SK-N-SH (cell line): ENCODE results near the gene PRRT1. TPM values are rescaled to one million over a fixed set of nuclear protein-coding genes. Genes with fewer than 3 reads are reported as not detected.

ENCODE experiments used
- CTCF ChIA-PET: fragments of 300-600, 350-600 bp; formaldehyde crosslinking; extraction: SDS; loops from one replicate; lab custom pipeline; 2021; lab: Yijun Ruan, JAX
- POLR2A ChIA-PET: fragments of 350-600 bp; sonication (Branson Sonifier 250); formaldehyde crosslinking; extraction: SDS; loops from one replicate; lab custom pipeline; 2020; ENCODE audit warnings: antibody characterized with exemption, inconsistent platforms; lab: Yijun Ruan, JAX
- DNase-seq: peaks from one replicate; pipeline ENCODE4 v3.0.0; 2012
- H2AFZ ChIP-seq: fragments of 200-600 bp; sonication (generic); 2 replicates; pipeline ENCODE4 v1.8.1; 2016; ENCODE audit warnings: antibody characterized with exemption, mild to moderate bottlenecking, low read depth
- H3F3A ChIP-seq: fragments of 200-600 bp; sonication (generic); replicated peaks from 2 replicates; pipeline ENCODE3; 2016; ENCODE audit warnings: antibody characterized with exemption, mild to moderate bottlenecking; ENCODE audit not compliant: insufficient read depth
- H3K27ac ChIP-seq, 2 experiments: fragments of 200-500 bp in 1 of 2; fragments of 200-600 bp in 1 of 2; sonication (Bioruptor generic) in 1 of 2; sonication (generic), shearing (Covaris generic) in 1 of 2; 2 replicates each; pipeline versions ENCODE4 v1.5.1 to v1.6.1; 2014 to 2016; ENCODE audit warnings: low read depth in 2 of 2, inconsistent platforms in 1 of 2, low read length in 1 of 2, mild to moderate bottlenecking in 1 of 2, mixed read lengths in 1 of 2
- H3K27me3 ChIP-seq: fragments of 200-600 bp; sonication (generic), shearing (Covaris generic); 2 replicates; pipeline ENCODE4 v1.6.1; 2016; ENCODE audit warnings: mixed run types; ENCODE audit not compliant: insufficient read depth
- H3K36me3 ChIP-seq, 2 experiments: fragments of 200-500 bp in 1 of 2; fragments of 200-600 bp in 1 of 2; sonication (Bioruptor generic) in 1 of 2; sonication (generic) in 1 of 2; replicated peaks in 1 of 2; 2 replicates each; pipeline versions ENCODE3 to v1.5.1; 2014 to 2016; ENCODE audit warnings: low read length in 1 of 2, mild to moderate bottlenecking in 1 of 2; ENCODE audit not compliant: insufficient read depth in 2 of 2, control insufficient read depth in 1 of 2
- H3K4me1 ChIP-seq, 2 experiments: fragments of 200-500 bp in 1 of 2; fragments of 200-600 bp in 1 of 2; sonication (Bioruptor generic) in 1 of 2; sonication (generic), shearing (Covaris generic) in 1 of 2; 2 replicates each; pipeline versions ENCODE4 v1.5.1 to v1.6.1; 2014 to 2016; ENCODE audit warnings: low read depth in 1 of 2, low read length in 1 of 2, mixed run types in 1 of 2; ENCODE audit not compliant: insufficient read depth in 2 of 2, control insufficient read depth in 1 of 2
- H3K4me2 ChIP-seq: fragments of 200-600 bp; sonication (generic), shearing (Covaris generic); 2 replicates; pipeline ENCODE4 v1.6.1; 2017; ENCODE audit warnings: mixed run types
- H3K4me3 ChIP-seq, 2 experiments: fragments of 200-500 bp in 1 of 2; fragments of 200-600 bp in 1 of 2; sonication (Bioruptor generic) in 1 of 2; sonication (generic), shearing (Covaris generic) in 1 of 2; 2 replicates each; pipeline versions ENCODE4 v1.5.1 to v1.8.1; 2014 to 2016; ENCODE audit warnings: low read depth in 2 of 2, inconsistent platforms in 1 of 2, low read length in 1 of 2, mild to moderate bottlenecking in 1 of 2, mixed read lengths in 1 of 2, moderate library complexity in 1 of 2
- H3K79me2 ChIP-seq: fragments of 200-600 bp; sonication (generic); 2 replicates; pipeline ENCODE4 v1.8.1; 2017; ENCODE audit warnings: mild to moderate bottlenecking; ENCODE audit not compliant: insufficient read depth
- H3K9ac ChIP-seq: fragments of 200-600 bp; sonication (generic); 2 replicates; pipeline ENCODE4 v1.6.1; 2017; ENCODE audit warnings: mixed run types
- H3K9me2 ChIP-seq: fragments of 200-600 bp; sonication (generic); 2 replicates; pipeline ENCODE4 v1.6.1; 2017; ENCODE audit warnings: mixed run types
- H3K9me3 ChIP-seq: fragments of 200-600 bp; sonication (generic); 2 replicates; pipeline ENCODE4 v1.6.1; 2017; ENCODE audit warnings: mixed run types, mild to moderate bottlenecking, moderate library complexity
- H4K20me1 ChIP-seq: fragments of 200-600 bp; sonication (generic); 2 replicates; pipeline ENCODE4 v1.6.1; 2017; ENCODE audit warnings: mild to moderate bottlenecking, mixed run types; ENCODE audit not compliant: insufficient read depth
- CHD2 ChIP-seq: fragments of 150-350 bp; IDR thresholded peaks from 2 replicates; pipeline ENCODE4 v1.6.1; 2018; ENCODE audit warnings: low read length; ENCODE audit not compliant: partially characterized antibody
- CTCF ChIP-seq: fragments of 200-600 bp; sonication (generic); IDR thresholded peaks from 2 replicates; pipeline ENCODE4 v1.6.1; 2017; ENCODE audit warnings: antibody characterized with exemption, mild to moderate bottlenecking, moderate library complexity
- ELF1 ChIP-seq: IDR thresholded peaks from 2 replicates; pipeline ENCODE4 v1.4.0; 2012
- EP300 ChIP-seq, 2 experiments: IDR thresholded peaks; 2 replicates each; pipeline versions ENCODE4 v1.4.0 to v1.6.1; 2012; ENCODE audit warnings: borderline replicate concordance in 1 of 2, low read depth in 1 of 2, low read length in 1 of 2
- EZH2phosphoT487 ChIP-seq: fragments of 200-600 bp; sonication (generic); IDR thresholded peaks from 2 replicates; pipeline ENCODE4 v1.6.1; 2017; ENCODE audit warnings: low read depth, mixed run types, mild to moderate bottlenecking, antibody characterized with exemption, moderate library complexity, borderline replicate concordance
- FOSL2 ChIP-seq: IDR thresholded peaks from 2 replicates; pipeline ENCODE4 v1.4.0; 2012; ENCODE audit warnings: low read depth, mild to moderate bottlenecking, moderate library complexity, borderline replicate concordance
- FOXJ3 ChIP-seq: sonication (generic); formaldehyde crosslinking; IDR thresholded peaks from 2 replicates; pipeline ENCODE4 v1.5.1; 2020; ENCODE audit warnings: mild to moderate bottlenecking, missing genetic modification reagents
- FOXM1 ChIP-seq: IDR thresholded peaks from 2 replicates; pipeline ENCODE4 v1.4.0; 2012; ENCODE audit warnings: low read depth, mild to moderate bottlenecking
- GABPA ChIP-seq: IDR thresholded peaks from 2 replicates; pipeline ENCODE4 v1.4.0; 2012; ENCODE audit warnings: low read depth, mild to moderate bottlenecking
- GATA2 ChIP-seq: sonication (generic); formaldehyde crosslinking; IDR thresholded peaks from 2 replicates; pipeline ENCODE4 v1.5.0; 2020; ENCODE audit warnings: mild to moderate bottlenecking, missing genetic modification reagents
- IRF3 ChIP-seq: fragments of 150-350 bp; IDR thresholded peaks from 2 replicates; pipeline ENCODE4 v1.6.1; 2016; ENCODE audit warnings: mild to moderate bottlenecking, low read depth, low read length
- JUND ChIP-seq: IDR thresholded peaks from 2 replicates; pipeline ENCODE4 v1.4.0; 2012
- MAX ChIP-seq: IDR thresholded peaks from 2 replicates; pipeline ENCODE4 v1.4.0; 2012; ENCODE audit warnings: low read depth
- MEF2A ChIP-seq: IDR thresholded peaks from 2 replicates; pipeline ENCODE4 v1.4.0; 2012; ENCODE audit warnings: low read depth, borderline replicate concordance
- MXI1 ChIP-seq: IDR thresholded peaks from 2 replicates; pipeline ENCODE4 v1.6.1; 2012; ENCODE audit warnings: mild to moderate bottlenecking, low read depth, low read length, improper control_type of control experiment
- POLR2AphosphoS5 ChIP-seq: IDR thresholded peaks from 2 replicates; pipeline ENCODE4 v1.6.1; 2012; ENCODE audit warnings: low read depth, low read length
- RAD21 ChIP-seq: IDR thresholded peaks from 2 replicates; pipeline ENCODE4 v1.6.1; 2012; ENCODE audit warnings: mild to moderate bottlenecking, low read length
- RCOR1 ChIP-seq: fragments of 150-350 bp; IDR thresholded peaks from 2 replicates; pipeline ENCODE4 v1.6.1; 2017; ENCODE audit warnings: antibody characterized with exemption, low read length
- RXRA ChIP-seq: IDR thresholded peaks from 2 replicates; pipeline ENCODE4 v1.4.0; 2012; ENCODE audit warnings: low read depth, mild to moderate bottlenecking, borderline replicate concordance
- SIN3A ChIP-seq: IDR thresholded peaks from 2 replicates; pipeline ENCODE4 v1.6.1; 2012; ENCODE audit warnings: low read depth, mild to moderate bottlenecking, low read length, moderate library complexity, borderline replicate concordance
- TAF1 ChIP-seq: IDR thresholded peaks from 2 replicates; pipeline ENCODE4 v1.6.1; 2012; ENCODE audit warnings: low read depth, mild to moderate bottlenecking, low read length, moderate library complexity, borderline replicate concordance
- TCF12 ChIP-seq: IDR thresholded peaks from 2 replicates; pipeline ENCODE4 v1.4.0; 2012
- YY1 ChIP-seq: IDR thresholded peaks from 2 replicates; pipeline ENCODE4 v1.4.0; 2012; ENCODE audit warnings: low read depth, mild to moderate bottlenecking
- WGBS: methylation state at CpG from one replicate; pipeline ENCODE4 v1.1.6; 2017; ENCODE audit warnings: low lambda C conversion rate; 5-methylcytosine and 5-hydroxymethylcytosine counted together
- polyA plus RNA-seq, 3 experiments: library from polyadenylated mRNA; depleted of rRNA; stranded (reverse); fragments of >200 nt; gene quantifications; 2 replicates each; pipeline ENCODE4 v1.2.3, GENCODE V29; 2012
- TF ChIP-seq, protein P1 (sequence below): IDR thresholded peaks from 2 replicates; pipeline ENCODE4 v1.6.1; 2012; ENCODE audit warnings: mild to moderate bottlenecking, low read depth, low read length, moderate library complexity

Gene PRRT1
- polyA plus RNA-seq, 1 of the 3 experiments (the other 2 are of a cell fraction): 1.5 TPM

GRCh38 chr6:32117461-32117860 lies 34.3 kb downstream of the PRRT1 start (continued):
- TF ChIP-seq IRF3: no peak
- no peak for TF ChIP-seq MAX
- no peak for TF ChIP-seq RCOR1
- no peak for TF ChIP-seq EZH2phosphoT487
- no peak for TF ChIP-seq ELF1
- TF ChIP-seq YY1: no peak
- TF ChIP-seq FOXJ3 (CRISPR knock-in tag): no peak
- no peak for TF ChIP-seq FOSL2
- no peak for TF ChIP-seq GABPA
- TF ChIP-seq TAF1: no peak
- no peak for TF ChIP-seq CTCF

DNA sequence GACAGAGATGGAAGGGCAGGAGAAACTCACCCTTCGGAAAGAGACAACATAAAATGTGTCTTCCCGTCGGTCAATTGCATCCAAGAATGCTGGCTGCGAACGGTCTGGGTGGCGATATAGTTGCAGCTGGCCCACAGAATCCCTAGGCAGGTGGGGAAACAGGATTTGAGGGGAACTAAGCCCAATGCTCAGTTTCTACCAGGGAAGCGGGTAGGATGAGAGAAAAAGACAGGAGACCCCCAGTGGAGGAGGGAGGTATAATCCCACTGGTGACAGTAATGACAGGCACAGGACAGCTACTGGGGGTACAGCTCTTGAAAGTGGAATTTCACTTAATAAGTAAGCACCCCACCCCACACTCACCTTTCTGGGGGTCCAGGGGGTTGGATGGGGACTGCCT lies 35.1 kb downstream of the PRRT1 start:
- Histone ChIP-seq H3K9me2 (no peaks in the 10 kb centered on the region), H3K36me3 (peaks cover 20 to 29% of the 10 kb centered on the region in 2 experiments), H2AFZ (no peak overlapping the region), H3K27me3 (no peaks in the 10 kb centered on the region), H3K4me2 (no peak overlapping the region), H3K4me1 (peaks cover 3 to 9% of the 10 kb centered on the region in 2 experiments; a peak in 1 of 4 replicates), H3K4me3 (no peak overlapping the region), H4K20me1 (no peaks in the 10 kb centered on the region), H3K27ac (no peak overlapping the region), H3K79me2 (no peaks in the 10 kb centered on the region), H3K9me3 (no peaks in the 10 kb centered on the region), H3F3A (peaks cover 38% of the 10 kb centered on the region), H3K9ac (no peak overlapping the region)
- WGBS: 96% methylated on average over 7 of the region's 7 CpGs
- POLR2A ChIA-PET: interaction anchor here (0.8 kb wide), 1 partner anchor 11 kb away, joined by 3 read pairs; no protein-coding TSS in a partner anchor
- DNase-seq: peak; percentile 64
- CTCF ChIA-PET: interaction anchor here (0.7 to 4.1 kb wide), 12 partner anchors 9 to 79 kb away, joined by 3 to 43 read pairs (median 4); partner anchors contain the start of genes ATF6B and FKBPL
- TF ChIP-seq GATA2 (CRISPR knock-in tag): no peak
- TF ChIP-seq CTCF: peak; percentile 55
- no peak for TF ChIP-seq RXRA
- TF ChIP-seq POLR2AphosphoS5: no peak
- no peak for TF ChIP-seq YY1
- TF ChIP-seq CHD2: no peak
- no peak for TF ChIP-seq FOXJ3 (CRISPR knock-in tag)
- TF ChIP-seq GABPA: no peak
- no peak for TF ChIP-seq JUND
- TF ChIP-seq SIN3A: no peak
- no peak for TF ChIP-seq FOXM1
- no peak for TF ChIP-seq MXI1
- TF ChIP-seq EP300 (IDR thresholded peaks at IDR 0.05; ENCODE audit: borderline replicate concordance in 1 of 2, low read depth in 1 of 2, low read length in 1 of 2): no peak
- TF ChIP-seq MEF2A: no peak
- no peak for TF ChIP-seq ELF1
- TF ChIP-seq RAD21: 0 out of 2 replicates have a peak, but pooled peaks have one; percentile 34
- no peak for TF ChIP-seq RCOR1
- TF ChIP-seq, protein P1, sequence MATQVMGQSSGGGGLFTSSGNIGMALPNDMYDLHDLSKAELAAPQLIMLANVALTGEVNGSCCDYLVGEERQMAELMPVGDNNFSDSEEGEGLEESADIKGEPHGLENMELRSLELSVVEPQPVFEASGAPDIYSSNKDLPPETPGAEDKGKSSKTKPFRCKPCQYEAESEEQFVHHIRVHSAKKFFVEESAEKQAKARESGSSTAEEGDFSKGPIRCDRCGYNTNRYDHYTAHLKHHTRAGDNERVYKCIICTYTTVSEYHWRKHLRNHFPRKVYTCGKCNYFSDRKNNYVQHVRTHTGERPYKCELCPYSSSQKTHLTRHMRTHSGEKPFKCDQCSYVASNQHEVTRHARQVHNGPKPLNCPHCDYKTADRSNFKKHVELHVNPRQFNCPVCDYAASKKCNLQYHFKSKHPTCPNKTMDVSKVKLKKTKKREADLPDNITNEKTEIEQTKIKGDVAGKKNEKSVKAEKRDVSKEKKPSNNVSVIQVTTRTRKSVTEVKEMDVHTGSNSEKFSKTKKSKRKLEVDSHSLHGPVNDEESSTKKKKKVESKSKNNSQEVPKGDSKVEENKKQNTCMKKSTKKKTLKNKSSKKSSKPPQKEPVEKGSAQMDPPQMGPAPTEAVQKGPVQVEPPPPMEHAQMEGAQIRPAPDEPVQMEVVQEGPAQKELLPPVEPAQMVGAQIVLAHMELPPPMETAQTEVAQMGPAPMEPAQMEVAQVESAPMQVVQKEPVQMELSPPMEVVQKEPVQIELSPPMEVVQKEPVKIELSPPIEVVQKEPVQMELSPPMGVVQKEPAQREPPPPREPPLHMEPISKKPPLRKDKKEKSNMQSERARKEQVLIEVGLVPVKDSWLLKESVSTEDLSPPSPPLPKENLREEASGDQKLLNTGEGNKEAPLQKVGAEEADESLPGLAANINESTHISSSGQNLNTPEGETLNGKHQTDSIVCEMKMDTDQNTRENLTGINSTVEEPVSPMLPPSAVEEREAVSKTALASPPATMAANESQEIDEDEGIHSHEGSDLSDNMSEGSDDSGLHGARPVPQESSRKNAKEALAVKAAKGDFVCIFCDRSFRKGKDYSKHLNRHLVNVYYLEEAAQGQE: no peak
- TF ChIP-seq TCF12: no peak
